Measurements from ENCODE around the gene MFSD8. TPM values are rescaled to one million over a fixed set of nuclear protein-coding genes. Genes with fewer than 3 reads are reported as not detected.

Gene MFSD8
- total RNA-seq = 17.2 and 29.2 TPM in 2 replicates

GRCh38 chr4:127965062-127965802 lies at the start of gene MFSD8, which contains the start of gene ABHD18:
TSS of gene MFSD8 (minus strand) at chr4:127965173. CDS start at chr4:127965133, 40 bp downstream.
TSS of gene ABHD18 (plus strand) at chr4:127965406. CDS start at chr4:127982956, 17,550 bp downstream.

GRCh38 chr4:127880763-127881562 lies 84.0 kb downstream of the MFSD8 start, which contains the start of gene PLK4:
TSS of gene PLK4 (plus strand) at chr4:127880893. CDS start at chr4:127881135, 242 bp downstream.

Other genes starting within 250 kb of the MFSD8 start
- gene SLC25A31, start 234.8 kb downstream of the MFSD8 start, total RNA-seq = not detected in 2 replicates
- gene HSPA4L, start 182.9 kb downstream of the MFSD8 start, total RNA-seq = 8.1 and 16.4 TPM in 2 replicates
- 15.6 and 21.1 TPM in 2 replicates for gene PLK4, start 84.3 kb downstream of the MFSD8 start, total RNA-seq
- 6.5 and 13.8 TPM in 2 replicates for gene ABHD18, start 233 bp upstream of the MFSD8 start, total RNA-seq
- gene LARP1B, start 96.1 kb upstream of the MFSD8 start, total RNA-seq = 26.9 and 28.9 TPM in 2 replicates

All from epithelial cell of umbilical artery (primary cell).